Stimulated activated CD4-positive, alpha-beta T cell treated with anti-CD3 and anti-CD28 coated beads, Interleukin-15, amount 100 ng/mL, for 24 hours (primary cell): Measurements from ENCODE around the gene TPRG1.
A peak's percentile ranks its signal among the peaks of the same experiment; 100 is the strongest.

Source experiments
- DNase-seq: peaks from one replicate; pipeline ENCODE4 v3.0.0-alpha.2; 2020

Gene TPRG1

DNA sequence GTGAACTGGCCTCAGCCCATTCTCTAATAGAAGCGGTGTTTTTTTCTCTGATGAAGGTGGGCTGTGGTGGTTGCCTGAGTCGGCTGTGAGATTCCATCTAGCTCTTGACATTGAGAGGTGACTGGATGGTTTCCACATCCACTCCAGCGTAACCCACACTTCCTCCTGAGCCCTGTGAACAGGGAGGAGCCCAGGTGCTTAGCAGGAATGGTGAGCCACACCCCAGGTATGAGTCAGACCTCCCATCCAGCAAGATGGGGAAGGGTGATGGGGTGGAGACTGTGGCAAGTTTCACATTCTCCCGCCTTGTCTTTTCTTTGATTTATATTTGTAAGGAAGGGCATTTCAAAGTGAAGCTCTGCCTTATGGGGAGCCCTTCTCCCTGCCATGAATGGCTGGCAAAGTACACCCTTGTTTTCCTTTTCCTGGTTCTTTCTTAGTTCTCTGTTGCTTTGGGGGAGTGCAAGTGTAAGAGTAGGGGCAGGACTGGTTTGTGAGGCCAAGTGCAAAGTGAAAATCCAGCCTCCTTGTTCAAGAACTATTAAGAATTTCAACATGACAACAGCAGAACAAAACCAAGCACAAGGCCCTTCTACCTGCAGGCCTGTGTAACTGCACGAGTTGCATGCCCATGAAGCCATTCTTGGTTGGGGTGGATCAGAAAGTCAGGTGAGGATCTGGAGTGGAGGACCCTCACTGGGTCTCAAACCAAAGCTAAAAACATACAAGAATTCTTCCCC, 4.6 kb upstream of the TPRG1 start:
- peak; percentile 27 for DNase-seq

DNA sequence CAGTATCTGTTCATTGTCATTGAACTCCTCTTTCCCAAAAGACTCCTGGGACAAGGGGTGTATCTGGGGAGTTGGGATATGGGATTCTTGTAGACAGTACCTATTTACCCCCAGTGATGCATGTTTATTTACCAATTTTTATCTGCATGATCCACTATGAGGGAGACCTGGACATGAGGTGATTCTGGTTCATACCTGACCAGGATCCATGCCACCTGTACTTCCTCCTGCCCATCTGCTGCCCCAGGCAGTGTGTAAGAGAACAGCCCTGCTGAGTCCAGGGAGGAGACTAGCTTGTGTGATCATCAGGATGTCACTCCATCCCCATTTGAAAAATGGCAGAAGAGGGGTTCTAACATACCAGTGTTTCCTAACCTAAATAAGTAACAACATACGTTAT, 3.1 kb upstream of the TPRG1 start:
- DNase-seq = no peak

DNA sequence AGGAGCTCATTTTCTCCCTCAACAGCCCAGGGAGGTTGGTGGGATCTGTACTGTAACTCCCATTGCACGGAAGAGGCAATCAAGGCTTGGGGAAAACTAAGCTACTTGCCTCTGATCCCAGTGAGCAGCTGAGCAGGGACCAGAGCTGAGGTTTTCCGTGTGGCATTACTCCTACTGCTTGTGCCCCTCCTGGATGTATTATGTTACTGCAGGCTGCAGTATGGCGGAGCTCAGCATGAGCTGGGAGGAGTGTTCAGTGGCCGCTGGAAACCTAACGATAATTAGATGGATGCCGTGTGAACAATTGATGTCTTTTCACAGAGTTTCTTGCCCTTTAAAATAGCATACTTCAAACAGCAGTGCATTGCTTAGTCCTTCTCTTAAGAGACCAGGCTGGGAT, 2.0 kb upstream of the TPRG1 start:
- no peak for DNase-seq

DNA sequence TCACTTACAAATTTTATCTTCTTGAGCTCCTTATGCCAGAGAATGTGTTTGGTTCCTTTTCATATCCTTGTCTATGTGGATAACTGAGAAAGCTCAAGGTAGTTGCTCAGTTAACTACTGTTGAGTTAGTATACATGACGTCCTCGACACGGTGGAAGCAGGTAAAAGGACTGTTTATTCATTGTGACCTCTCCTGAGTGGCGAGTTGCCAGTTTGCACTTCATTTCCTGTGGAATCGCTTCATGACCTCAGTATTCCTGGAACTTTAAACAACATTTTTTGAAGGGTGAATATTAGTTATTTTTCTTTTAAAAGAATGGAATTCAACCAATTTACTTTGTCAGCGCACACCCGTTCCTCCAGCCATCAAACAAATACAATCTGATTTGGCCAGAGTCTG, 1.2 kb upstream of the TPRG1 start:
- no peak for DNase-seq

DNA sequence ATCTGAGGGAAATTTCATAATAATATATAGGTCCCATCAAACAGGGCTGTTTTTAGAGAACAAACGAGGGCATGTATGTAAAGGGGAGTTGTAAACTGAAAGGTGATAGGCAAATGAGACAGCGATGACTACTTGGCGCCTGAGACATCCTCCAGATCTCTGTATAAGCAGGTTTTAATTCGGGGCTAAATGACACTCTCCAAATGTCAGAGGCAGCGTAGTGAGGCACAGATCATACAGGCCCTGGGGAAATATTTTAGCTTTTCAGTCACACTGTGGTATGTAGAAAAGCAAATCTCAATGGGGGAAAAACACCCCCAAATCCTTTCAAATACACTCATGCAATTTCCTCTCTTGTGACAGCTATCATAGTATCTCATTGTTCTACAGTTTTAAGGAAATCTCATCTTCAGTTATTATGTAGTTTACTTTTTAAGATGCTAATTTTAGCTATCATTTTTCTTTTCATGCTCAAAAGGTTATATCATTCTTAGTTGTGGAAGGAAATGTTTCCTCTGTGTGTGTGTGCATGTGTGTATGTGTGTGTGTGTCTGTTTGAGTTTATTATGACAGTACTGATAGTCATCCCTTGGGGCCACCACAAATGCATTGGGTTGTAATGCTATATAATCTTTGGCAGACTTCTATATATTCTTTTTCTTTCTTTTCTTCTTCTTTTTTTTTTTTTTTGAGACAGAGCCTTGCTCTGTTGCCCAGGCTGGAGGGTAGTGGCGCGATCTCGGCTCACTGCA, 1.1 kb downstream of the TPRG1 start:
- no peak for DNase-seq

DNA sequence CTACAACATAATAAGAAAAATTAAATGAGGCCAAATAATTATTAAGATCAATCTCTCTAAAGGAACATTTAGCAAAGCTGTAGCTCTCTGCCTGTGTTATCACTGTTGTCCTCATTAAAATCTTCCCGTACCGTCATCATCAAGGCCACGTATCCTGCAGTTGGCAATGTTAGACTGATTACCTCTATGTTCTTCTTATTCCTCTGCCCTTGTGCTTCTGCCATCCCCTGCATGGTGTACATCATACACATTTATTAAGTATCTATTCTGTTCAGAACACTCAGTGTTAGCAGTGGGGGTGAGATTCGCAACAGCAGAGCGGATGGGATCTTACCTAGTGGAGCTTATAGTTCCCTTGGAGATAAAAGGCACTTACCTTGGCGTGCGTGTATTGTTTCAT, 12.8 kb downstream of the TPRG1 start:
- DNase-seq = no peak

DNA sequence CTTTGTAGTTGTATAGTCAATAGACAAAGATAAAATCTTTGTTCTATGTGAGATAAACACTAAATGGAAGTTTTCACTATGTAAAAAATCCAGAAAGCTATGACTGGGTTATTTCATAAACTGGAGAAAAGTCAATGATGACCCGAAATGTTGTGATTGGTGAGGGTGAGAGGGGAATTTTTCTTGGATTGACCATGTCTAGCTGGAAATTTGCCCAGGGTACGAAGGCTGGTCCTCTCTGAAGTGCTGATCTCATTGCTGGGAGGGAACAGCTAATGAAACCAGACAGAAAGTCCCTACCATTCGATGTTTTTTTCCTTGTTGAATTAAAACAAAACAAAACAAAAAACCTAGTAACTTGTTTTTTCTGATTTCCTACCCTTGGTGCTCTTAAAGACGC, 14.3 kb downstream of the TPRG1 start:
- DNase-seq = no peak

DNA sequence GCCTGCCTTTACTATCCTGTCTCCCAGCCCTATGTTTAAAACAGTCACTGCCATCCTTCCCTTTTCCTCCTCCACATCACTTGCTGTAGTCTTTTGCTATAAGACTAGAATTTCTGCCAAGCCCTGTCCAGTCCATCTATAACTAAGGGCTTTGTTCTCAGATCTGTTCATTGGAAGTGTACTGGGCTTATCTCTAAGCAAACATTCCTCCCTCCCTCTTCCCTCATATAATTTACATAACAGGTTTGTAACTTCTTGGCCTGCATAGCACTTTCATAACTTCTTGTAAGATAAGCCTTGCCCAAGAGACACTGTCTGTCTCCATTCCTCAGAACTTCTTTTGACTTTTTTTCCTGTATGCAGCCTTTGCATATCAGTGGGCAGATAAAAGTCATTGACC, 16.7 kb downstream of the TPRG1 start:
- no peak for DNase-seq

DNA sequence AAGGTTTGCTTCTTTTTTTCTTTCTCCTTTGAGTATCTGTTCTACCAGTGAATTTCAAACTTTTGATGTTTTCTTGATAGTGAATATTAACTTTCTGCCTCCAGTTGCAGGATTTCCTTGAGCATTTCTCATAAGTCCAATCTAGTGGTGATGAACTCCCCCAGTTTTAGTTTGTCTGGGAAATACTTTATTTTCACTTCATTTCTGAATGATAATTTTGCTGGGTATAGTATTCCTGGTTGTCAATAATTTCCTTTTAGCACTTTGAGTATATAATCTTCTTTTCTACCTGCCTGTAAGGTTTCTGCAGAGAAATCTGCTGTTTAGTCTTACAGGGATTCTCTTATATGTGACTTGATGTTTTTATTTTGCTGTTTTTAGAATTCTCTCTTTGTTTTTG, 21.0 kb downstream of the TPRG1 start:
- no peak for DNase-seq

DNA sequence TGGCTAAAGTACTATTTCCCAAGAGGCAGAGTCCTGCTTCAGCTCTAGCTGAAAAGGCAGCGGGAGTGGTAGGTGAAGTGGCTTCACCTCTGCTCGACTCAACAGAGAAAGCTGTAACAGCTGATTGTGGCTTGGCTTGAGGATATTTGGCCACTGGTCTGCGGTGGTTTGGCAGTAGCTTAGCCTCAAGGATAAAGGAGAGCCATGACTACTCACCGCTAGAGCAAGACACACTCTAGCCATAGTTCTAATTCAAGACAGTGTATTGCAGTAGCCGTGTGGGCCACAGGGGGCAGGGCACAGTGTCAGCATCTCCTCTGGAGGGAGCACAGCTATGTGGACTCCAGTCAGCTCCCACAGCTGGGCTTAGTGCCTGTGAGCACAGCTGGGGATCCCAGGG, 23.5 kb downstream of the TPRG1 start:
- DNase-seq = peak; percentile 10

DNA sequence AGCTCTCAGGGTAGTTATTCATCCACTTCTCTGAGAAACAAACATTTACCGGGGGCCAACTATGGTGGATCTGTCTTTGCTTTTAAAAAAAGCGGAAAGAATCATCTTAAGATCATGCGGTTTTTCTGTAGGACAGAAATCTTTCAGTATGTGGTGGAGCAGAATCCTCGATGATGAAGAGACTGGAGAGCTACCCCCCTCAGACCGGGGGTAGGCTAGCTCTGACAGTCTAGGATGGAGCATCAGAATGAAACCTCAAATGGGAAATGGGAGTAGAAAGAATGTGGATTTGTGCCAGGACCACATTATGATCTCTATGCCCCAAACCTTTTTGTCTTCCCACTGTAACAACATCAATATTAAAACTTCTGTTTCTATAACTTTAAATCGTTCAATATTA, 30.3 kb downstream of the TPRG1 start:
- DNase-seq = no peak

DNA sequence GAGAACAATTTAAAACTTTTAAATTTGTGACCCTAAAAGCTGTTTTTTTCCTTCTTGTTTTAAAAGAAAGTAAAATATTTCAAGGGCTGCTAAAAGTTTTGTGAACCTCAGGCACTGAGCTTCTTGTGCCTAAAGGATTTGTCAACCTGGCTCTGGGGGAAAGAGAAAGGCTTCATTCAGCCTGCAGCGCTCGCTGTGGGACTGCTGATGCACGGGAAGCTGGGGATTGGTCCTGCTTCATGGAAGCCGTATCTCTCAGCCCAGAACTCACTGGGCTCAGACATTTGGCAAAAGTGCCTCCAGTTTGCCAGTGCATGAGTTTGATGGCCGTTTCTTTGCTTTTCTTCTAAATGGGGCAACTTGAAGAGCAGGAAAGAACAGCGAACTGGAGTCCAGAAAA, 30.8 kb downstream of the TPRG1 start:
- no peak for DNase-seq

DNA sequence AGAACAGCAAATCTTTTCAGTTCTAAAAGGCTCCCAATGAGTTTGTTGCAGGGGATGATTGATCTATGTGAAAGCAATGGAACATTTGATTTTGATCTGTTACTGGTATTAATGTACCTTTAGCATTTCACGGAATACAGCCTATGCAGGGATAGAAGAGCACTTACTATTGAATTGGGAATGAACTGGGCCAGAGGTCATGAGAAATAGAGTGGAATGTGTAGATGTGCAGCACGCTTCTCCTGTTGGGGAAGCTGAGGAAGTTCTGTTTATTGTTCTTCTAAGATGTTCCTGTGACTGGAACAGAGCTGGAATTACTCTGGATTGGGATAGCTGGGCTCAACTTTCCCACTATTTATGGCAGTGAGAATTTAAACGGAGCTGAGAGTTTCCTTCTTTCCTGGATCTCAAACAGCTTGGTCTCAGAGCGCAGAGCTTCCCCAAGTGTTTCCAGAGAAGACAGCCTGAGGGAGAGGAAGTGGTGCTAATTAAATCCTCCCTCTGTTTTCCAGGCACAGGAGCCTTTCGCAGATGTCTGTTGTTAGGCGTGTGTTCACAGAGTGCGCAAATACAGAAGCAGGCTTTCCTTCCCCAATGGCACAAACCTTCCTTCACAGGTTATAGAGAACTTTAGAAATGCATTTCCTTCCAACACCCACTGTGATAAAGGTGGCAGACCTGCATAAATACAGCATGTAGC, 32.5 kb downstream of the TPRG1 start:
- DNase-seq = no peak

DNA sequence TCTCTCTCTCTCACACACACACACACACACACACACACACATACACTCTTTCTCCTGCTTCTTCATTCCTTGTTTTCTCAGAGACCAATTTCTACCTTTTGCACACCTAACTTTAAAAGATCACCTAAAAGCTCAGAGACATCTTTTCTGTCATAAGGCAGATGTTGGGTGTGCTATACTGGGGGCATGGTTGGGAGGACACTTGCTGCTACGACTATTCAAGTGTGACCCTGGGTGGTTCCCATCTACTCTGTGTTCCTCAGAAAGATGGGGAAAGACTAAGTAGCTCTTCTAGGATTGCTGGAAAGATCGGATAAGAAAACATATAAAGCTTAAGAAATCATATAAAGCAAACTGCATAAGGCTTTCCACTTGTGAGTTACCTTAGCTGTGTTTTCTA, 33.2 kb downstream of the TPRG1 start:
- DNase-seq = no peak

DNA sequence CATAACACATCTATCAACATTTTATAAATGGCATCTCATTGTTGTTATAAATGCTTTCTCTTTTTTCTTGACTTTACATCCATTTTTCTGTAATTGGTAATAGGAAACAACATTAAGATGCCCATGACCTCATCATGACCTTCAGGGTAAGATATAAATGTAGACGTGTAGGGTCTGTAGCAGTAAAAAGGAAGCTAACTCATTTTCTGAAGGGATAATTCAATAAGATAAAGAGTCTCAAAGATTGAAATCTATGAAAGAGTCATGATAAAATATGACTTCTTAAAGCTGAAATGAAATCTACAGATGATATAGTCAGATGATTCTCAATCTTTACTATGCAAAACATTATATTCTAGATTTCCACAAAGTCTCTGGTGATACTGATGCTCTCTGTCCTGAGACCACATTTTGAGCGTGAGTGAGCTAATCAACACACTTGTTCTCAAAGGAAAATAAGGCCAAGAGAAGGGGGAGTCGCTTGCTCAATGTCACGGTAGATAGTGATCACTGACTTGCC, 38.5 kb downstream of the TPRG1 start:
- no peak for DNase-seq

DNA sequence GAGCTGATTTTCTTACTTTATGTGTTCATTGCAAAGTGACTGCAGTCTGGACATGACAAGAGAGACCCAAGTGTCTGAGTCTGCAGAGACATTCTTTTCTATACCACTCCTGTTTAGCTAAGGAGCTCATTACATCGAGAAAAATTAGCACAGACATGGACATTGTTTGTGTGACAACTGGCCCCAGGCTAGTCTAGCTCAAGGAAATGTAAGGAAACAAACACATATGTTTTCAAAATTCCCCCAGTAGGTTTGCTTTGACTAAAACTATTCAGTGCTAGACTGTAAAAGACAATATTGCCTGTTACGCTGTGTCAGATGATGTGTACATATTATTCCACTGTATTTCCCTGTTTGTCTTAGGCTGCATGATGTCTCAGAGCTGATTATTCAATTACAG, 40.9 kb downstream of the TPRG1 start:
- no peak for DNase-seq

DNA sequence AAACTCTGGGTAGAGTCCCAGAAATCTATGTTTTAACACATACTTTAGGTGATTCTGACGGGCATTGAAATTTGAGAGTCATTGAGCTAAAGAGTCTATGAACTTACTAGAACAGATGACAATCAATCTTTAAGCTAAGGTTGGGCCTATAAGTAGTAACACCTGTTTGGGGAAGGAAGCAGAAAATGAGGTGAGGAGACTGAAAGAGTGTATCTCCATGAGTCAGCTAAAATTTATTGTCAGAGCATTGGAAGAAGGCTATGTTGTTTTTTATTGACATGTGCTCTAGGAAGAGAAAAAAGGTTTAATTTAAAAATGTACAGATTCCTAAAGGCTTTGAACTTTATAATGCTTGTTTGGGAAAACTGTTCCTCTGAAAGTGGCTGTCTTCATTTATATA, 42.9 kb downstream of the TPRG1 start:
- DNase-seq = no peak

DNA sequence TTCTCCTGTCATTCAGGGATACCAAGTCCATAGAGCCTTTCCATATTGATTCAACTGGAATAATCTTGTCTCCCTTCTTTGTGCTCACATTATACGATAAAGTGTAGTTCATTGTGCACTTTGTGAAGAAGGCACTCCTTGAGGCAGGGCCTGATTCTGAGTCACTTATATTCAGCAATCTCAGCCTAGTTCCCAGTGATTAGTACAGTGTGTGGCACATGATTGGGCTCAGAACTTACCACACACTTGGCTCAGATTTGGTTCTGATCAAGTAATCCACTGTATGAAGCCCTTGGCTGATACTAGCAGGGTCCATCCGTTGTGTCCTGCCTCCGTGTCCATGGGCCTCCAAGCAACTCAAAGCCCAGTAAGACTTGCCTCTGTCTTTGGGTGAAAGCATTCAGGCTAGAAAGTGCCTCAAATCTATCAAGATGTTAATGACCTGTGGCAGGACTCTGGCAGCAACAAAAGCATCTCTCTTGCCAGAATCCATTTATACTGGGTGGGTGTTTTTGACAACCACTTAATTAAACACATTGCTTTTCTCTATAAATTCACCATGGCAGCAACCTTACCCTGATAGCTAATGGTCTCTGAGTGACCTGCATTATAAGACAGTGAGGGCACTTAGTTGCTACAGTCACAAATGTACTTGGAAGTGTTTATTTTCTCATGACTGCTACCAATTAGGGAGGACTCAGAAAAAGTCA, 51.3 kb downstream of the TPRG1 start:
- no peak for DNase-seq

DNA sequence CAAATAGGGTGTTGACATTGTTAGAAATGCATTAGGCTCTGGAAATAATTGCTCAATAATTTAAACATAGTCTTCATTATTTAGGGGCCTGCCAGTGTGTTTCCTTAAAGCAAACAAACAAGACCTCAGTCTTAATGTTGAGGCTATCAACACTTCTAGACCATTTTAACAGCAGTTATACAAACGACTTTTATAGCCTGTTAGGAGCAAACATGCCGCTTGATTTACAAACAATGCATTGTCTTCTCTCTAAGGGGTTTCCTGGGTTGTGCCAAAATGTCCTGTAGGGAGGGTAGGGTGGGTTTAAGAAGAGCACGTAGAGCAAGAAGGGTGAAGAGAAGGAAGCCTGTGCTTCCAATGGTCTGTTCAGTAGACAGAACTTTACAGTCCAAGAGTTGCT, 53.7 kb downstream of the TPRG1 start:
- DNase-seq = no peak

DNA sequence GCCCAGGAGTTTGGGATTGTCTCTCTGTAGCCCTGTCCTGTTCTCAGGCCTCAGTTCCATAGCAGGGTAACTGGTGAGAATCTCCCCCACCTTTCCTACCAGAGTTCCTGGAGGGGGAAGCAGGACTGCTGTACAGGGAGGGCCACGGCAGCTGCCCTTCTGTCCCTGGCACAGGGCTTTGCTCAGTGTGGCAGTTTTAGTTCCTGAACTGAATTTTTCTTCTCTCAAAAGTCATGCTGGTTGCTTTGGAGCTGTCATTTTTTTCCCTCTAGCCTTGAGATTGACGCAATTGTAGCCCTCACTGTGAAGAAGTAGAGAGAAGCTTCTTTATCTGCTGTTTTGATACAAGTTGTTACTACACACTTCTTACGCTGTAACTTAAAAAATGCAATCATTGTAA, 55.5 kb downstream of the TPRG1 start:
- DNase-seq = no peak

DNA sequence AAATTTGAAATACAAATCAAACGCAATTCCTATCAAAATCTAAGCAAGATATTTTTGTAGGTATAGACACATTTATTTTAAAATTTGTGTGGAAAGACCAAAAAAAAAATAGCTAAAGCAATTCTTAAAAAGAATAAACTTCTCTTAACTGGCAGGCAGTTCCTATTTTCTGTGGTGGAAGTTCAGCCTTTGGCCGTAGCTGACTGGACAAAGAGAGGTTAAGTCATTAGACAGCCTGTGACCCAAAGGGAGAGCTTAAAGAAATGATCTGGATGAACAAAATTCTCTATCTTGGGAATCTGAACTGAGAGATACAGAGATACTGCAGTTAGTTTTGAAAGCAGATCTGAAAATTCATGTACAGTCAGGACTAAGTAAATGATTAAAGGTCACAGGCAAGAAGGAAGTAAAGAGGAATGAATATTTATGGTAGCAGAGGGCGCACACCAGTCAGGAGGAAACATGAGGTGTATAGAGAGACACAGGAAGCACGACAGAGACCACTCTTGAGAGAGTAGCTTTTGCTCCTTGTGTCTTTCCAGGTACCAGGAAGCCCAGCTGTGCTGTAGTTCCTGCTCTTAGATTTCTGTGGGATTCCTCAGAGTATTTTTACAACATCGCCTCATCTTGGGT, 57.5 kb downstream of the TPRG1 start:
- no peak for DNase-seq

DNA sequence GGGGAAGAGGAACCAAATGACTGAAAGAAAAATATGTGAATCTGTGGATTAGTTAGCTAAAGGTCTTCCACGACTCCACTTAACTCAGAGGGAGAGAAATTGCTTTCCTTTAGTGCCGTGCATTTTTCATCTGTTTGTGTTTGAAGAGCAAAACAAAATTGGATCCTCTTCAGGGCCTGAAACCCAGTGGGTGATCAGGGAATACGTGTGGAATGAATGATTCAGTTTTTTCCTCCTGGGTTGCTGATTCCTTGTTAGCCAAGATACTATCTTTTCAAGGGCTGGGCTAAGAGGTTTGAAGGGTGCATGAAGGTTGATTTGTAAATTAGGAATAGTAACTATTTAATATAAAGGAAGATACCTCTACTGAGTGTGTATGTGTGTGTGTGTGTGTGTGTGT, 61.0 kb downstream of the TPRG1 start:
- DNase-seq = no peak
